ENCODE data around the gene AP4S1. TPM values are rescaled to one million over a fixed set of nuclear protein-coding genes. Genes with fewer than 3 reads are reported as not detected.
A peak's percentile ranks its signal among the peaks of the same experiment; 100 is the strongest.

The AP4S1 gene
- total RNA-seq, 1 donor from 2014 or later: 4.2 TPM

DNA sequence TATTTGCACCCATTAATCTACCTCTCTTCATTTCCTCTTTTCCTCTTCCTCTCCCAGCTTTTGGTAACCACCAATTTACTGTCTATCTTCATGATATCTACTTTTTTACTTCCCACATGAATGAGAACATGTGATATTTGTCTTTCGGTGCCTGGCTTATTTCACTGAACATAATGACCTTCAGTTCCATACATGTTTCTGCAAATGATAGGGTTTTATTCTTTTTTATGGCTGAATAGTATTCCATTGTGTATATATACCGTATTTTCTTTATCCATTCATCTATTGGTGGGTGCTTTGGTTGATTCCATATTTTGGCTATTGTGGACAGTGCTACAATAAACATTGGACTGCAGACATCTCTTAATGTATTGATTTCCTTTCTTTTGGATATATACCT, 49.7 kb downstream of the AP4S1 start:
- H3K4me3 ChIP-seq: no peak overlapping the region
- no peaks in the 10 kb centered on the region for H3K9me3 ChIP-seq
- peaks cover 0 to 16% of the 10 kb centered on the region in 2 donors for H3K36me3 ChIP-seq
- intact Hi-C loops (cut with DNase I): no loop called here
- TF ChIP-seq, protein P1, sequence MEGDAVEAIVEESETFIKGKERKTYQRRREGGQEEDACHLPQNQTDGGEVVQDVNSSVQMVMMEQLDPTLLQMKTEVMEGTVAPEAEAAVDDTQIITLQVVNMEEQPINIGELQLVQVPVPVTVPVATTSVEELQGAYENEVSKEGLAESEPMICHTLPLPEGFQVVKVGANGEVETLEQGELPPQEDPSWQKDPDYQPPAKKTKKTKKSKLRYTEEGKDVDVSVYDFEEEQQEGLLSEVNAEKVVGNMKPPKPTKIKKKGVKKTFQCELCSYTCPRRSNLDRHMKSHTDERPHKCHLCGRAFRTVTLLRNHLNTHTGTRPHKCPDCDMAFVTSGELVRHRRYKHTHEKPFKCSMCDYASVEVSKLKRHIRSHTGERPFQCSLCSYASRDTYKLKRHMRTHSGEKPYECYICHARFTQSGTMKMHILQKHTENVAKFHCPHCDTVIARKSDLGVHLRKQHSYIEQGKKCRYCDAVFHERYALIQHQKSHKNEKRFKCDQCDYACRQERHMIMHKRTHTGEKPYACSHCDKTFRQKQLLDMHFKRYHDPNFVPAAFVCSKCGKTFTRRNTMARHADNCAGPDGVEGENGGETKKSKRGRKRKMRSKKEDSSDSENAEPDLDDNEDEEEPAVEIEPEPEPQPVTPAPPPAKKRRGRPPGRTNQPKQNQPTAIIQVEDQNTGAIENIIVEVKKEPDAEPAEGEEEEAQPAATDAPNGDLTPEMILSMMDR (IDR thresholded peaks at IDR 0.05): no peak
- H3K27me3 ChIP-seq: no peaks in the 10 kb centered on the region
- DNase-seq (ENCODE audit: low spot score in 2 of 2): no peak
- peaks cover 0 to 16% of the 10 kb centered on the region in 2 donors for H3K4me1 ChIP-seq
- H3K27ac ChIP-seq: no peak overlapping the region

GRCh38 chr14:31078766-31079165, 53.3 kb downstream of the AP4S1 start:
- Histone ChIP-seq H3K27ac (peak overlapping the region; percentile 19 to 41), H3K27me3 (no peaks in the 10 kb centered on the region), H3K36me3 (peaks cover 3 to 15% of the 10 kb centered on the region in 2 donors), H3K4me3 (peak overlapping the region in 1 of 2 donors; percentile 11), H3K4me1 (peaks cover 0 to 16% of the 10 kb centered on the region in 2 donors), H3K9me3 (no peaks in the 10 kb centered on the region)
- TF ChIP-seq, protein P1 (IDR thresholded peaks at IDR 0.05): no peak
- intact Hi-C loops (cut with DNase I): no loop called here
- DNase-seq (ENCODE audit: low spot score in 2 of 2): no peak

DNA sequence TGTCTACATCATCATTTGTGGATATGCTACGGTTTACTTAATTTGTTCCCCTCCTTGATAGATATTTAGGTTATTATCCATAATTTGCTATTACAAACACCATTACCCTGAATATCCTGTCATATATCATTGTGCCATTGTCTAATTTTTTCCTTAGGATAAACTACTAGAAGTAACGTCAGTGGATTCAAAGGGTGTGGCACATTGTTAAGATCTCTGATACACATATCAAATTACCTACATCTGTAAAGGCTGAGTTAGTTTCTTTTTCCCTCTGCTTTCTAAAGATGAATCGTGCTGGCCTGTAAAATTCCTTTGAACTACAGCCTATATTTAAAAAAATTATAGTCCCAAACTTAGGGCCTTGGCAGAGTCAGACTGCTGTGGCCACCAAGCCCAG, 54.6 kb downstream of the AP4S1 start:
- H3K36me3 ChIP-seq: peaks cover 9 to 14% of the 10 kb centered on the region in 2 donors
- H3K4me3 ChIP-seq: no peak overlapping the region
- peaks cover 0 to 16% of the 10 kb centered on the region in 2 donors for H3K4me1 ChIP-seq
- H3K9me3 ChIP-seq: no peaks in the 10 kb centered on the region
- TF ChIP-seq, protein P1 (IDR thresholded peaks at IDR 0.05): no peak
- DNase-seq (ENCODE audit: low spot score in 2 of 2): no peak
- H3K27ac ChIP-seq: no peak overlapping the region
- H3K27me3 ChIP-seq: no peaks in the 10 kb centered on the region
- intact Hi-C loops (cut with DNase I): loop anchor here (2.0 kb wide), 1 partner anchor 99 kb away; no protein-coding TSS in a partner anchor

DNA sequence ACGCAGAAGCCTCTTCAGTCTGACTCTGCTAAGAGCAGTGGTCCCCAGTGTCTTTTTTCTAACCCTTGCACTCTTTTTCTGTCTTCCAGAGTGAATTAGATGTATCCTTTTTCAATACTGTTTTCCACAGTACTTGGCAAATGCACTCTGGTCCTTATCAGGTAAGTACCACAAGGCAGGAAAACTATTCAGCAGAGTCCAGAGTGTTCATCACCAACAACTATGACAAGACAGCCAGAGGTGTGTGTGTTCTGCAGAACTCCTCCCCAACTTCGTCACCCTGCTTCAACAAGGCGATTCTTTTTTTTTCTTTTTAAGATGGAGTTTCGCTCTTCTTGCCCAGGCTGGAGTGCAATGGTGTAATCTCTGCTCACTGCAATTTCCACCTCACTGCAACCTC, 55.0 kb downstream of the AP4S1 start:
- intact Hi-C loops (cut with DNase I): loop anchor here (2.0 kb wide), 1 partner anchor 100 kb away; no protein-coding TSS in a partner anchor
- H3K27me3 ChIP-seq: no peaks in the 10 kb centered on the region
- TF ChIP-seq, protein P1 (IDR thresholded peaks at IDR 0.05): no peak
- peaks cover 10 to 11% of the 10 kb centered on the region in 2 donors for H3K36me3 ChIP-seq
- no peaks in the 10 kb centered on the region for H3K9me3 ChIP-seq
- DNase-seq (ENCODE audit: low spot score in 2 of 2): no peak
- H3K4me1 ChIP-seq: peaks cover 0 to 16% of the 10 kb centered on the region in 2 donors
- H3K27ac ChIP-seq: no peak overlapping the region
- no peak overlapping the region for H3K4me3 ChIP-seq

GRCh38 chr14:31083781-31084180, 58.3 kb downstream of the AP4S1 start:
- Histone ChIP-seq H3K4me3 (no peak overlapping the region), H3K27ac (no peak overlapping the region), H3K27me3 (no peaks in the 10 kb centered on the region), H3K9me3 (no peaks in the 10 kb centered on the region), H3K36me3 (peaks cover 10% of the 10 kb centered on the region in 2 donors), H3K4me1 (peaks cover 0 to 6% of the 10 kb centered on the region in 2 donors)
- no peak for DNase-seq (ENCODE audit: low spot score in 2 of 2)
- intact Hi-C loops (cut with DNase I): loop anchor here (2.0 kb wide), 1 partner anchor 59 kb away; the partner anchor contains the start of gene AP4S1
- TF ChIP-seq, protein P1 (IDR thresholded peaks at IDR 0.05): no peak

DNA sequence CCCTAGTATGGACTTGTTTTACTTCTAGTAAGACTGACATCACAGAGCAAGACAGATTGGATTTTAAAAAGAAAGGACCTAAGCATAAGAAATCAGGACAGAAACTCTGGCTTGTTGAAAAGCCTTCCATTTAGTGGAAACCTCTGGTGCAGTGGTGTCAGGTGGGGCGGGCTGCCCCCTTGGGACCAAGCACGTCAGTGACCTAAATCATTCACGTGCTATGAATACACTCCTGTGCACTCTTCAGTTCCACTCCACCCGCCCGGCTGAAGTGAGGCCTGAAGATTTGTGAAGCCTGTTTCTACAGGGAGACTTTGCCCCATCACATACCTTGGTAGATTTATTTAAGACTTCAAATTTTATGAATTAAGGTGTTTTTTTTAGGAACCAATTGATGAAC, 58.9 kb downstream of the AP4S1 start:
- Histone ChIP-seq H3K27me3 (no peaks in the 10 kb centered on the region), H3K4me3 (no peak overlapping the region), H3K9me3 (no peaks in the 10 kb centered on the region), H3K27ac (no peak overlapping the region), H3K36me3 (peaks cover 10% of the 10 kb centered on the region in 2 donors), H3K4me1 (peaks cover 0 to 4% of the 10 kb centered on the region in 2 donors)
- DNase-seq (ENCODE audit: low spot score in 2 of 2): no peak
- intact Hi-C loops (cut with DNase I): no loop called here
- TF ChIP-seq, protein P1 (IDR thresholded peaks at IDR 0.05): no peak

Measured in ascending aorta (tissue), 2 donors.